Neuronal stem cell (in vitro differentiated cells): Measurements from ENCODE around the gene KIF6.

Experiments
- DNase-seq: peaks from one replicate; pipeline ENCODE4 v3.0.0-alpha.2; 2013; ENCODE audit warnings: low spot score
- H2AFZ ChIP-seq: one replicate; pipeline ENCODE4 v1.6.1; 2013; ENCODE audit warnings: mild to moderate bottlenecking, low read length, inconsistent platforms
- H2AK5ac ChIP-seq: 2 replicates; pipeline ENCODE4 v1.6.1; 2013; ENCODE audit warnings: low read depth, mild to moderate bottlenecking, inconsistent platforms, low read length, moderate library complexity, mixed read lengths
- H2BK120ac ChIP-seq: 2 replicates; pipeline ENCODE4 v1.6.1; 2013; ENCODE audit warnings: low read depth, mild to moderate bottlenecking, inconsistent platforms, low read length, moderate library complexity, mixed read lengths
- H2BK12ac ChIP-seq: one replicate; pipeline ENCODE4 v1.6.1; 2013; ENCODE audit warnings: low read length, inconsistent platforms
- H2BK15ac ChIP-seq: 2 replicates; pipeline ENCODE4 v1.6.1; 2013; ENCODE audit warnings: mild to moderate bottlenecking, low read length, inconsistent platforms, mixed read lengths
- H2BK5ac ChIP-seq: one replicate; pipeline ENCODE4 v1.6.1; 2013; ENCODE audit warnings: inconsistent platforms, mild to moderate bottlenecking, low read length, moderate library complexity
- H3K14ac ChIP-seq: one replicate; pipeline ENCODE4 v1.6.1; 2013; ENCODE audit warnings: low read length, inconsistent platforms
- H3K18ac ChIP-seq: 2 replicates; pipeline ENCODE4 v1.6.1; 2013; ENCODE audit warnings: low read length, inconsistent platforms
- H3K23ac ChIP-seq: 2 replicates; pipeline ENCODE4 v1.6.1; 2013; ENCODE audit warnings: low read depth, mild to moderate bottlenecking, mixed read lengths, low read length, inconsistent platforms; ENCODE audit not compliant: poor library complexity
- H3K27ac ChIP-seq: replicated peaks from 3 replicates; pipeline ENCODE4 v1.5.1; 2013; ENCODE audit warnings: low read length, inconsistent platforms
- H3K27me3 ChIP-seq, 3 experiments: 2 replicates each; pipeline ENCODE4 v1.6.1; 2013; ENCODE audit warnings: low read length in 3 of 3, mild to moderate bottlenecking in 2 of 3, inconsistent platforms in 1 of 3, low read depth in 1 of 3, mixed read lengths in 1 of 3, moderate library complexity in 1 of 3; ENCODE audit not compliant: control insufficient read depth in 3 of 3, insufficient read depth in 3 of 3
- H3K36me3 ChIP-seq, 2 donors: replicated peaks in 1 of 2; 2 replicates each; pipeline ENCODE4 v1.6.1; 2013; ENCODE audit warnings: low read length in 2 of 2; ENCODE audit not compliant: control insufficient read depth in 2 of 2, insufficient read depth in 2 of 2
- H3K4ac ChIP-seq: 2 replicates; pipeline ENCODE4 v1.6.1; 2013; ENCODE audit warnings: inconsistent platforms, mild to moderate bottlenecking, low read length, moderate library complexity
- H3K4me1 ChIP-seq, 2 donors: 1 replicate in 1 of 2; 2 replicates in 1 of 2; pipeline ENCODE4 v1.6.1; 2013; ENCODE audit warnings: low read length in 2 of 2, low read depth in 1 of 2; ENCODE audit not compliant: control insufficient read depth in 2 of 2, insufficient read depth in 1 of 2
- H3K4me2 ChIP-seq: one replicate; pipeline ENCODE4 v1.6.1; 2013; ENCODE audit warnings: mild to moderate bottlenecking, low read length, inconsistent platforms; ENCODE audit not compliant: insufficient read depth, poor library complexity, severe bottlenecking
- H3K4me3 ChIP-seq, 2 donors: 2 replicates each; pipeline ENCODE4 v1.5.1; 2013; ENCODE audit warnings: low read length in 2 of 2, mild to moderate bottlenecking in 2 of 2, inconsistent platforms in 1 of 2, moderate library complexity in 1 of 2
- H3K79me1 ChIP-seq: one replicate; pipeline ENCODE4 v1.6.1; 2013; ENCODE audit warnings: low read depth, mild to moderate bottlenecking, inconsistent platforms, low read length, moderate library complexity
- H3K9ac ChIP-seq: one replicate; pipeline ENCODE4 v1.6.1; 2013; ENCODE audit warnings: mild to moderate bottlenecking, low read depth, low read length, inconsistent platforms; ENCODE audit not compliant: poor library complexity
- H3K9me3 ChIP-seq, 2 donors: replicated peaks in 1 of 2; 2 replicates each; pipeline versions ENCODE3 to v1.6.1; 2013; ENCODE audit warnings: low read length in 2 of 2, mild to moderate bottlenecking in 2 of 2, inconsistent platforms in 1 of 2, low read depth in 1 of 2, mixed read lengths in 1 of 2, moderate library complexity in 1 of 2; ENCODE audit not compliant: control insufficient read depth in 2 of 2, insufficient read depth in 1 of 2
- H4K8ac ChIP-seq: one replicate; pipeline ENCODE4 v1.6.1; 2013; ENCODE audit warnings: low read depth, mild to moderate bottlenecking, inconsistent platforms, low read length, moderate library complexity
- H4K91ac ChIP-seq: one replicate; pipeline ENCODE4 v1.6.1; 2013; ENCODE audit warnings: low read length, low read depth, mild to moderate bottlenecking, inconsistent platforms; ENCODE audit not compliant: poor library complexity
- WGBS, 2 donors: extraction: QIAGEN DNeasy Blood & Tissue Kit; methylation state at CpG; one replicate each; pipeline ENCODE4 v1.1.7; 2013; ENCODE audit warnings: missing lambda C conversion rate in 2 of 2, mixed read lengths in 1 of 2; ENCODE audit not compliant: insufficient read length in 2 of 2, insufficient replicate concordance in 1 of 2; ENCODE audit errors: extremely low coverage in 2 of 2; 5-methylcytosine and 5-hydroxymethylcytosine counted together

The KIF6 gene

GRCh38 chr6:39441301-39441700 is 283.9 kb downstream of the KIF6 start:
- H3K18ac ChIP-seq: no peak overlapping the region
- H2BK120ac ChIP-seq: no peak overlapping the region
- no peak overlapping the region for H3K4ac ChIP-seq
- no peaks in the 10 kb centered on the region for H3K79me1 ChIP-seq
- H4K91ac ChIP-seq: no peak overlapping the region
- H3K4me3 ChIP-seq: no peak overlapping the region
- no peak for DNase-seq
- no peak overlapping the region for H3K4me2 ChIP-seq
- H2BK5ac ChIP-seq: no peak overlapping the region
- no CpG with 5 or more reads among the region's 6 CpGs for WGBS, 2 donors
- no peaks in the 10 kb centered on the region for H3K9me3 ChIP-seq
- H2BK15ac ChIP-seq: no peak overlapping the region
- no peak overlapping the region for H3K9ac ChIP-seq
- H3K27me3 ChIP-seq: no peaks in the 10 kb centered on the region
- no peaks in the 10 kb centered on the region for H3K36me3 ChIP-seq
- H3K4me1 ChIP-seq: no peaks in the 10 kb centered on the region
- H4K8ac ChIP-seq: no peak overlapping the region
- no peak overlapping the region for H2AK5ac ChIP-seq
- H2BK12ac ChIP-seq: no peak overlapping the region
- no peak overlapping the region for H3K23ac ChIP-seq
- no peak overlapping the region for H3K14ac ChIP-seq
- no peak overlapping the region for H3K27ac ChIP-seq
- no peak overlapping the region for H2AFZ ChIP-seq

- H3K23ac ChIP-seq: no peak overlapping the region
- no peak overlapping the region for H2BK12ac ChIP-seq
- H2BK120ac ChIP-seq: no peak overlapping the region
- no peak overlapping the region for H3K27ac ChIP-seq
- no peaks in the 10 kb centered on the region for H3K9me3 ChIP-seq
- H3K9ac ChIP-seq: no peak overlapping the region
- no peak overlapping the region for H3K4me3 ChIP-seq
- no peak overlapping the region for H2AFZ ChIP-seq
- H3K36me3 ChIP-seq: no peaks in the 10 kb centered on the region
- H2AK5ac ChIP-seq: no peak overlapping the region
- H3K18ac ChIP-seq: no peak overlapping the region
- no peaks in the 10 kb centered on the region for H3K4me1 ChIP-seq
- no peak for DNase-seq
- H2BK5ac ChIP-seq: no peak overlapping the region
- H3K79me1 ChIP-seq: no peaks in the 10 kb centered on the region
- no peak overlapping the region for H3K4me2 ChIP-seq
- no peak overlapping the region for H2BK15ac ChIP-seq
- WGBS, 2 donors: no CpG with 5 or more reads among the region's 7 CpGs
- H4K91ac ChIP-seq: no peak overlapping the region
- H3K4ac ChIP-seq: no peak overlapping the region
- H3K14ac ChIP-seq: no peak overlapping the region
- H3K27me3 ChIP-seq: no peaks in the 10 kb centered on the region
- H4K8ac ChIP-seq: no peak overlapping the region
These were observed 285.2 kb downstream of the KIF6 start for GRCh38 chr6:39440039-39440426.

- Histone ChIP-seq H2BK15ac (no peak overlapping the region), H2BK5ac (no peak overlapping the region), H3K4me2 (no peak overlapping the region), H3K27me3 (no peaks in the 10 kb centered on the region), H3K14ac (no peak overlapping the region), H4K91ac (no peak overlapping the region), H3K27ac (no peak overlapping the region), H3K4me1 (no peaks in the 10 kb centered on the region), H3K4ac (no peak overlapping the region), H3K9me3 (no peaks in the 10 kb centered on the region), H3K18ac (no peak overlapping the region), H4K8ac (no peak overlapping the region), H3K9ac (no peak overlapping the region), H3K36me3 (no peaks in the 10 kb centered on the region), H2AK5ac (no peak overlapping the region), H3K23ac (no peak overlapping the region), H3K4me3 (no peak overlapping the region), H2BK12ac (no peak overlapping the region), H2BK120ac (no peak overlapping the region), H2AFZ (no peak overlapping the region), H3K79me1 (no peaks in the 10 kb centered on the region)
- no peak for DNase-seq
- no CpG with 5 or more reads among the region's 8 CpGs for WGBS, 2 donors
These were observed 285.7 kb downstream of the KIF6 start for GRCh38 chr6:39439342-39440038.

GRCh38 chr6:39433630-39434029 is 291.6 kb downstream of the KIF6 start:
- H2AFZ ChIP-seq: no peak overlapping the region
- no peaks in the 10 kb centered on the region for H3K79me1 ChIP-seq
- H3K36me3 ChIP-seq: no peaks in the 10 kb centered on the region
- no peak overlapping the region for H3K4me2 ChIP-seq
- no peak overlapping the region for H4K91ac ChIP-seq
- H3K9me3 ChIP-seq: no peaks in the 10 kb centered on the region
- H3K4me3 ChIP-seq: no peak overlapping the region
- no peak for DNase-seq
- H3K27ac ChIP-seq: no peak overlapping the region
- no CpG with 5 or more reads among the region's 3 CpGs for WGBS, 2 donors
- H2BK5ac ChIP-seq: no peak overlapping the region
- no peak overlapping the region for H3K23ac ChIP-seq
- no peak overlapping the region for H2BK120ac ChIP-seq
- H3K18ac ChIP-seq: peak overlapping the region; percentile 76
- H3K4ac ChIP-seq: no peak overlapping the region
- H3K14ac ChIP-seq: no peak overlapping the region
- H2BK15ac ChIP-seq: no peak overlapping the region
- no peak overlapping the region for H4K8ac ChIP-seq
- H3K4me1 ChIP-seq: peaks cover 0 to 1% of the 10 kb centered on the region in 2 donors
- no peak overlapping the region for H2AK5ac ChIP-seq
- H2BK12ac ChIP-seq: no peak overlapping the region
- H3K27me3 ChIP-seq: no peaks in the 10 kb centered on the region
- no peak overlapping the region for H3K9ac ChIP-seq
